Astrocyte (in vitro differentiated cells and primary cell): ENCODE measurements around the gene HIRIP3. TPM values are rescaled to one million over a fixed set of nuclear protein-coding genes. Genes with fewer than 3 reads are reported as not detected.

Source experiments
- DNase-seq: peaks from one replicate; pipeline ENCODE4 v3.0.0-alpha.2; 2010; ENCODE audit warnings: low read depth
- FAIRE-seq: peaks from 2 replicates; lab custom pipeline; 2011; peaks lifted over from hg19 to GRCh38; lab: Jason Lieb, UNC
- H2AFZ ChIP-seq: 2 replicates; pipeline ENCODE4 v1.6.0; 2012; ENCODE audit warnings: low read depth, low read length, inconsistent platforms
- H3K27ac ChIP-seq: 2 replicates; pipeline ENCODE4 v1.5.1; 2011; ENCODE audit warnings: low read depth, low read length, inconsistent platforms
- H3K27me3 ChIP-seq: 2 replicates; pipeline ENCODE4 v1.6.0; 2011; ENCODE audit warnings: low read length, inconsistent platforms; ENCODE audit not compliant: insufficient read depth
- H3K36me3 ChIP-seq: 2 replicates; pipeline ENCODE4 v1.5.1; 2011; ENCODE audit warnings: low read length, inconsistent platforms; ENCODE audit not compliant: insufficient read depth
- H3K4me1 ChIP-seq: 2 replicates; pipeline ENCODE4 v1.5.1; 2011; ENCODE audit warnings: low read length, inconsistent platforms; ENCODE audit not compliant: insufficient read depth
- H3K4me2 ChIP-seq: 2 replicates; pipeline ENCODE4 v1.6.0; 2012; ENCODE audit warnings: low read length, inconsistent platforms
- H3K4me3 ChIP-seq: 2 replicates; pipeline ENCODE4 v1.5.1; 2011; ENCODE audit warnings: low read depth, mild to moderate bottlenecking, low read length, inconsistent platforms; ENCODE audit not compliant: insufficient read depth
- H3K79me2 ChIP-seq: 2 replicates; pipeline ENCODE4 v1.6.0; 2012; ENCODE audit warnings: mild to moderate bottlenecking, low read length, inconsistent platforms; ENCODE audit not compliant: insufficient read depth
- H3K9ac ChIP-seq: 2 replicates; pipeline ENCODE4 v1.6.0; 2012; ENCODE audit warnings: mild to moderate bottlenecking, low read length, inconsistent platforms
- H3K9me3 ChIP-seq: 2 replicates; pipeline ENCODE4 v1.5.1; 2012; ENCODE audit warnings: low read depth, mild to moderate bottlenecking, low read length, inconsistent platforms; ENCODE audit not compliant: insufficient read depth
- H4K20me1 ChIP-seq: 2 replicates; pipeline ENCODE4 v1.6.0; 2012; ENCODE audit warnings: low read length, inconsistent platforms; ENCODE audit not compliant: insufficient read depth
- H3K27ac Mint-ChIP-seq: one replicate; pipeline ENCODE4 v1.8.0; 2021; ENCODE audit warnings: mild to moderate bottlenecking, mixed read lengths; ENCODE audit not compliant: unreplicated experiment
- H3K27me3 Mint-ChIP-seq: one replicate; pipeline ENCODE4 v1.8.0; 2021; ENCODE audit warnings: low read depth, mixed read lengths; ENCODE audit not compliant: unreplicated experiment
- H3K36me3 Mint-ChIP-seq: one replicate; pipeline ENCODE4 v1.8.0; 2021; ENCODE audit warnings: low read depth, mixed read lengths; ENCODE audit not compliant: unreplicated experiment
- H3K4me1 Mint-ChIP-seq: one replicate; pipeline ENCODE4 v1.8.0; 2021; ENCODE audit warnings: low read depth, mixed read lengths; ENCODE audit not compliant: unreplicated experiment
- H3K4me3 Mint-ChIP-seq: one replicate; pipeline ENCODE4 v1.8.0; 2021; ENCODE audit warnings: mild to moderate bottlenecking, moderate library complexity, mixed read lengths; ENCODE audit not compliant: unreplicated experiment
- H3K9me3 Mint-ChIP-seq: one replicate; pipeline ENCODE4 v1.8.0; 2021; ENCODE audit warnings: mild to moderate bottlenecking, mixed read lengths; ENCODE audit not compliant: unreplicated experiment
- CTCF ChIP-seq: IDR thresholded peaks from 2 replicates; pipeline ENCODE4 v1.5.1; 2011; ENCODE audit warnings: low read depth, mild to moderate bottlenecking, inconsistent platforms, low read length, moderate library complexity; ENCODE audit not compliant: insufficient read depth
- EZH2 ChIP-seq: IDR thresholded peaks from 2 replicates; pipeline ENCODE4 v1.6.1; 2012; ENCODE audit warnings: mild to moderate bottlenecking, low read length, inconsistent platforms; ENCODE audit not compliant: insufficient read depth
- total RNA-seq: library from RNA; stranded (reverse); gene quantifications from 2 replicates; pipeline ENCODE4 v1.2.1, GENCODE V29; 2021

Gene HIRIP3
- total RNA-seq, 1 donor from 2014 or later: 4.3 TPM

GRCh38 chr16:30025574-30025973, 30.2 kb upstream of the HIRIP3 start:
- Mint-ChIP-seq H3K9me3 (peaks cover 3% of the 10 kb centered on the region), H3K4me3 (no peak overlapping the region), H3K27ac (no peak overlapping the region), H3K27me3 (peaks cover 48% of the 10 kb centered on the region), H3K4me1 (no peaks in the 10 kb centered on the region), H3K36me3 (no peaks in the 10 kb centered on the region)
- H3K36me3 ChIP-seq: no peaks in the 10 kb centered on the region
- no peak for FAIRE-seq
- no peak overlapping the region for H3K4me2 ChIP-seq
- no peak overlapping the region for H2AFZ ChIP-seq
- H3K27ac ChIP-seq: no peak overlapping the region
- H3K4me1 ChIP-seq: no peaks in the 10 kb centered on the region
- H4K20me1 ChIP-seq: peaks cover 3% of the 10 kb centered on the region
- no peak overlapping the region for H3K4me3 ChIP-seq
- no peak for TF ChIP-seq CTCF
- TF ChIP-seq EZH2: no peak
- H3K9me3 ChIP-seq: no peaks in the 10 kb centered on the region
- H3K27me3 ChIP-seq: peaks cover 23% of the 10 kb centered on the region
- H3K9ac ChIP-seq: no peak overlapping the region
- H3K79me2 ChIP-seq: no peaks in the 10 kb centered on the region
- DNase-seq: no peak

DNA sequence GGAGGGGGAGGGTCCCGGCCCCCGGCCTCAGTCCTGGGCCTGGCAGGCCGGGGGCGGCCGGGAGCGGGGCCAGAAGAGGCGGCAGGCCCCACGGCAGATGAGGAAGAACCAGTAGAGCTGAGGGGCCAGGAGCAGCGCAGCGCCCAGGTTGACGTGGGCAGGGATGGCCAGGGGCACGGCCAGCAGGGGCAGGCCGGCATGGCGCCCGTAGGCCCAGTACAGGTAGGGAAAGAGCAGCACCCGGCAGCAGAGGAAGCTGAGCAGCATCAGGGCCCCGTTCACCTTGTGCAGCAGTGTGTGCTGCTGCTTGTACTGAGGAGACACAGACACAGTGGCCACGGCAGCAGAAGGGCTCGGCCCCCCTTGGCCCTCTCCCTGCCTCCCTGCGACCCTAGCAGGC, 29.7 kb upstream of the HIRIP3 start:
- Histone ChIP-seq H3K36me3 (no peaks in the 10 kb centered on the region), H4K20me1 (peaks cover 3% of the 10 kb centered on the region), H2AFZ (no peak overlapping the region), H3K4me3 (no peak overlapping the region), H3K27ac (no peak overlapping the region), H3K79me2 (no peaks in the 10 kb centered on the region), H3K27me3 (peaks cover 20% of the 10 kb centered on the region), H3K9ac (no peak overlapping the region), H3K4me1 (no peaks in the 10 kb centered on the region), H3K4me2 (no peak overlapping the region), H3K9me3 (no peaks in the 10 kb centered on the region)
- Mint-ChIP-seq H3K27ac (no peak overlapping the region), H3K27me3 (peaks cover 48% of the 10 kb centered on the region), H3K4me1 (no peaks in the 10 kb centered on the region), H3K36me3 (no peaks in the 10 kb centered on the region), H3K9me3 (peaks cover 3% of the 10 kb centered on the region), H3K4me3 (no peak overlapping the region)
- FAIRE-seq (no peak), DNase-seq (no peak)
- no peak for TF ChIP-seq CTCF
- TF ChIP-seq EZH2: no peak

- FAIRE-seq: no peak
- H3K9me3 Mint-ChIP-seq: peaks cover 3% of the 10 kb centered on the region
- Histone ChIP-seq H3K27me3 (peaks cover 13% of the 10 kb centered on the region), H3K4me2 (no peak overlapping the region), H3K9ac (no peak overlapping the region), H3K4me3 (no peak overlapping the region), H3K36me3 (no peaks in the 10 kb centered on the region), H3K79me2 (no peaks in the 10 kb centered on the region), H2AFZ (no peak overlapping the region), H4K20me1 (peaks cover 3% of the 10 kb centered on the region), H3K4me1 (no peaks in the 10 kb centered on the region), H3K9me3 (no peaks in the 10 kb centered on the region), H3K27ac (no peak overlapping the region)
- H3K4me3 Mint-ChIP-seq: no peak overlapping the region
- no peak overlapping the region for H3K27ac Mint-ChIP-seq
- no peak for DNase-seq
- H3K27me3 Mint-ChIP-seq: peaks cover 41% of the 10 kb centered on the region
- H3K4me1 Mint-ChIP-seq: no peaks in the 10 kb centered on the region
- no peaks in the 10 kb centered on the region for H3K36me3 Mint-ChIP-seq
- TF ChIP-seq EZH2 (no peak), CTCF (no peak)
Observed at GRCh38 chr16:30024451-30024850, 29.0 kb upstream of the HIRIP3 start.
